Kidney (tissue), 14 donors: ENCODE results near the gene PRPS2. TPM values are rescaled to one million over a fixed set of nuclear protein-coding genes. Genes with fewer than 3 reads are reported as not detected.

Experiments
- DNase-seq, 5 donors: peaks; one replicate each; pipeline ENCODE4 v3.0.0-alpha.2; 2013 to 2020
- FAIRE-seq: peaks from 2 replicates; lab custom pipeline; 2012; peaks lifted over from hg19 to GRCh38; lab: Jason Lieb, UNC
- H3K27ac ChIP-seq, 2 donors: one replicate each; pipeline ENCODE4 v1.7.0; 2013; ENCODE audit warnings: low read depth in 2 of 2, low read length in 2 of 2, inconsistent platforms in 1 of 2
- H3K27me3 ChIP-seq: one replicate; pipeline ENCODE4 v1.7.1; 2013; ENCODE audit warnings: low read length, inconsistent platforms; ENCODE audit not compliant: control insufficient read depth, insufficient read depth
- H3K36me3 ChIP-seq, 3 donors: one replicate each; pipeline versions ENCODE4 v1.7.0 to v1.7.1; 2013; ENCODE audit warnings: low read length in 3 of 3, control low read depth in 1 of 3, inconsistent platforms in 1 of 3; ENCODE audit not compliant: insufficient read depth in 3 of 3, control insufficient read depth in 2 of 3
- H3K4me1 ChIP-seq, 3 donors: one replicate each; pipeline versions ENCODE4 v1.7.0 to v1.7.1; 2013; ENCODE audit warnings: low read length in 3 of 3, inconsistent platforms in 1 of 3, low read depth in 1 of 3; ENCODE audit not compliant: control insufficient read depth in 2 of 3, insufficient read depth in 2 of 3
- H3K4me3 ChIP-seq, 3 donors: one replicate each; pipeline versions ENCODE4 v1.7.0 to v1.8.1; 2013; ENCODE audit warnings: low read length in 3 of 3, control low read depth in 1 of 3, inconsistent platforms in 1 of 3
- H3K9ac ChIP-seq, 3 donors: one replicate each; pipeline versions ENCODE4 v1.7.0 to v1.7.1; 2013; ENCODE audit warnings: low read length in 3 of 3, control low read depth in 1 of 3, inconsistent platforms in 1 of 3
- H3K9me3 ChIP-seq, 3 donors: one replicate each; pipeline versions ENCODE4 v1.7.0 to v1.7.1; 2013; ENCODE audit warnings: low read length in 3 of 3, control low read depth in 1 of 3, inconsistent platforms in 1 of 3; ENCODE audit not compliant: control insufficient read depth in 2 of 3, insufficient read depth in 1 of 3
- intact Hi-C: fragments of 100-400 bp; cut with DNase I; formaldehyde crosslinking; loops from one replicate; pipeline ENCODE4 v1.11.1; 2022
- polyA plus RNA-seq: library from polyadenylated mRNA; stranded (reverse); fragments of 350-450 nt; fragmentation: Illumina TruSeq; extraction: RNeasy Lipid Tissue Mini Kit (QIAGEN cat#74804); gene quantifications from one replicate; pipeline ENCODE4 v1.2.3, GENCODE V29; 2014; ENCODE audit warnings: low read depth, low replicate concordance; ENCODE audit not compliant: insufficient read depth
- total RNA-seq: library from RNA; stranded (reverse); fragmentation: NEBNext Ultra II Directional; extraction: Animal tissue kit (Norgen Biotek cat#: 25700); gene quantifications from one replicate; pipeline ENCODE4 v1.2.1, GENCODE V29; 2021
- TF ChIP-seq, protein P1 (sequence below): IDR thresholded peaks from 3 replicates; pipeline ENCODE4 v1.5.1; 2012; ENCODE audit warnings: mild to moderate bottlenecking, moderate library complexity, borderline replicate concordance; ENCODE audit not compliant: insufficient read depth; ENCODE audit errors: extremely low read depth
- donor health status: control.
- donor health status: control.
- donor health status: control.
- donor health status: control.
- donor health status: control.
- donor health status: DM: yes; HTN: yes; CAD: no.
- donor health status: Normal renal cell carcinoma (clear cell type).

Gene PRPS2
- total and polyA plus RNA-seq, 2 donors from 2014 or later = 36.1 to 38.4 TPM

- Histone ChIP-seq H3K9ac (no peak overlapping the region), H3K27me3 (no peaks in the 10 kb centered on the region), H3K36me3 (no peaks in the 10 kb centered on the region), H3K4me1 (no peaks in the 10 kb centered on the region), H3K27ac (no peak overlapping the region), H3K4me3 (no peak overlapping the region), H3K9me3 (no peaks in the 10 kb centered on the region)
- TF ChIP-seq, protein P1, sequence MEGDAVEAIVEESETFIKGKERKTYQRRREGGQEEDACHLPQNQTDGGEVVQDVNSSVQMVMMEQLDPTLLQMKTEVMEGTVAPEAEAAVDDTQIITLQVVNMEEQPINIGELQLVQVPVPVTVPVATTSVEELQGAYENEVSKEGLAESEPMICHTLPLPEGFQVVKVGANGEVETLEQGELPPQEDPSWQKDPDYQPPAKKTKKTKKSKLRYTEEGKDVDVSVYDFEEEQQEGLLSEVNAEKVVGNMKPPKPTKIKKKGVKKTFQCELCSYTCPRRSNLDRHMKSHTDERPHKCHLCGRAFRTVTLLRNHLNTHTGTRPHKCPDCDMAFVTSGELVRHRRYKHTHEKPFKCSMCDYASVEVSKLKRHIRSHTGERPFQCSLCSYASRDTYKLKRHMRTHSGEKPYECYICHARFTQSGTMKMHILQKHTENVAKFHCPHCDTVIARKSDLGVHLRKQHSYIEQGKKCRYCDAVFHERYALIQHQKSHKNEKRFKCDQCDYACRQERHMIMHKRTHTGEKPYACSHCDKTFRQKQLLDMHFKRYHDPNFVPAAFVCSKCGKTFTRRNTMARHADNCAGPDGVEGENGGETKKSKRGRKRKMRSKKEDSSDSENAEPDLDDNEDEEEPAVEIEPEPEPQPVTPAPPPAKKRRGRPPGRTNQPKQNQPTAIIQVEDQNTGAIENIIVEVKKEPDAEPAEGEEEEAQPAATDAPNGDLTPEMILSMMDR = no peak
- DNase-seq = no peak
- no peak for FAIRE-seq
- intact Hi-C loops = no loop called here
Measured at GRCh38 chrX:12798601-12799000, 7.4 kb downstream of the PRPS2 start.

GRCh38 chrX:12799118-12799517 is 7.9 kb downstream of the PRPS2 start:
- Histone ChIP-seq H3K9me3 (no peaks in the 10 kb centered on the region), H3K4me3 (no peak overlapping the region), H3K27ac (no peak overlapping the region), H3K9ac (no peak overlapping the region), H3K4me1 (no peaks in the 10 kb centered on the region), H3K27me3 (no peaks in the 10 kb centered on the region), H3K36me3 (no peaks in the 10 kb centered on the region)
- intact Hi-C loops = no loop called here
- FAIRE-seq (no peak), DNase-seq (no peak)
- TF ChIP-seq, protein P1 = no peak

GRCh38 chrX:12802741-12803140 is 11.5 kb downstream of the PRPS2 start:
- H3K36me3 ChIP-seq = no peaks in the 10 kb centered on the region
- no peaks in the 10 kb centered on the region for H3K9me3 ChIP-seq
- no peak overlapping the region for H3K9ac ChIP-seq
- TF ChIP-seq, protein P1 = no peak
- H3K4me1 ChIP-seq = no peaks in the 10 kb centered on the region
- intact Hi-C loops = no loop called here
- FAIRE-seq = no peak
- no peaks in the 10 kb centered on the region for H3K27me3 ChIP-seq
- DNase-seq = no peak
- H3K27ac ChIP-seq = no peak overlapping the region
- H3K4me3 ChIP-seq = no peak overlapping the region

DNA sequence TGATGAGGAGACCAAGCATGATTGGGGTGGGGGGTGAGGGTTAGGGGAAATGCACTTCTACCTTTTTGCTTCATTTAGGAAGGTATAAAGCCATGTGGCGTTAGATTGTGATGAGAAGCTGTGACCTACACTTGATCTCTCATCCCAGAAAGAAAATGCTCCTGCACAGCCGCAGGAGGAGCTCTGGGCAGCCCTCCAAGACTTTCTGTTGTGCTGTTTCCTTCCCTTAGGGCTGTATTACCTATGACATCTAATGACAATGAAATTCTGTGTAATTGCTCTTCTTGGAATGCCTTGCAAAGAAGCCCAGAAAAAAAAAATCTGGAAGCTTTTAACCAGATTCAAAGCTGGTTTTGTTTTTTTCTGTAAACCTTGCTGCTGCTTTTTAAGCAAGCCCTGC is 13.4 kb downstream of the PRPS2 start:
- FAIRE-seq = no peak
- Histone ChIP-seq H3K27me3 (no peaks in the 10 kb centered on the region), H3K4me3 (no peak overlapping the region), H3K27ac (no peak overlapping the region), H3K36me3 (no peaks in the 10 kb centered on the region), H3K9ac (no peak overlapping the region), H3K4me1 (no peaks in the 10 kb centered on the region), H3K9me3 (no peaks in the 10 kb centered on the region)
- DNase-seq = no peak
- intact Hi-C loops = no loop called here
- TF ChIP-seq, protein P1 = no peak
